UCSD-AML1 (cell line): Measurements from ENCODE around the gene ACY1.

Experiments used
- DNase-seq: peaks from one replicate; lab custom pipeline; 2025; ENCODE audit not compliant: unreplicated experiment; lab: John Stamatoyannopoulos, UW

Gene ACY1

DNA sequence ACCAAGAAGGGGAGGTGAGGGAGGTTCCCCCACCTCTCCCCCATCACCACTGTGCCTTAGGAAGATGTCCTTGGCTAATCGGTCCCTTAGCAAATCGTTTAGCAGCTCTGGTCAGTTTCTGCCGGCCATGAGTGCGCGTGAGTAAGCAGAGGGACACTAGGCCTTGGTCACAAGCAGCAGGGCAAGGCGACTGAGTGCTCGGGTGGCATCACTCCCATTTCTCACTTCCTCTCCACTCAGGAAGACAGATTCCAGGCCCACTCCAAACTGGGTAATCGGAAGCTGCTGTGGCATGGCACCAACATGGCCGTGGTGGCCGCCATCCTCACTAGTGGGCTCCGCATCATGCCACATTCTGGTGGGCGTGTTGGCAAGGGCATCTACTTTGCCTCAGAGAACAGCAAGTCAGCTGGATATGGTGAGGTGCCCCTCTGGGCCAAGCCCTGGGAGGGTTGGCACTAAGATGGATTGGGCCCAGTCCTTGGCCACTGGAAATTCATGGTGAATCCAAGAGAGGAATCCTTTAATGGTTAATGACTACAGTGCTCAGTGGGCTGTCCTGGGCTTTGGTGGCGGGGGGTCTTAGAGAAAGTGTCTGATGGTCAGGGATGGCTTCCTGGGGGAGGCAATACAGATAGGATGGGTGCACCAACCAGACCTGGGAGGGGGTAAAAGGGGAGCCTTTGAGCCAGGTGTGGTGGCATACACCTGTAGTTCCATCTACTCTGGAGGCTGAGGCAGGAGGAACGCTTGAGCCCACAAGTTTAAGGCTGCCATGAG lies 37.2 kb upstream of the ACY1 start:
- DNase-seq, result no peak

DNA sequence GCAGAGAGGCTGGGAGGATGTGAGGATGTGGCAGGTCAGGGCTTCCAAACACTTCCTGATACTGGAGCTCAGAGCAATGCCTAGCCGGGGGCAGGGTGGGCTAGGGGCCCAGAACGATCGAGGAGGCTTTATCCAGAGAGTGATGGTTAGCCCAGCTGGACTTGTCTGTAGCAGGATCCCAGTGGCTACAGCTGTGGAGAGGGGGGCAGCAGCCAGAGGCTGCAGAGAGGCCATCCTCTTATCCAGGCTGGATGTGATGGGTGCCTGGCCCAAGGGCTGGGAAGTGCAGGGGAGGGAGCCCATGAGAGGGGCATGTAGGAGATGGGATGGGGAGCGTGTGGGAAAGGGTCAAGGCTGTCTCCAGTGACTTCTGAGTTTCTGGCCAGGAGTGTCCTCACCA lies 36.5 kb upstream of the ACY1 start:
- no peak for DNase-seq

DNA sequence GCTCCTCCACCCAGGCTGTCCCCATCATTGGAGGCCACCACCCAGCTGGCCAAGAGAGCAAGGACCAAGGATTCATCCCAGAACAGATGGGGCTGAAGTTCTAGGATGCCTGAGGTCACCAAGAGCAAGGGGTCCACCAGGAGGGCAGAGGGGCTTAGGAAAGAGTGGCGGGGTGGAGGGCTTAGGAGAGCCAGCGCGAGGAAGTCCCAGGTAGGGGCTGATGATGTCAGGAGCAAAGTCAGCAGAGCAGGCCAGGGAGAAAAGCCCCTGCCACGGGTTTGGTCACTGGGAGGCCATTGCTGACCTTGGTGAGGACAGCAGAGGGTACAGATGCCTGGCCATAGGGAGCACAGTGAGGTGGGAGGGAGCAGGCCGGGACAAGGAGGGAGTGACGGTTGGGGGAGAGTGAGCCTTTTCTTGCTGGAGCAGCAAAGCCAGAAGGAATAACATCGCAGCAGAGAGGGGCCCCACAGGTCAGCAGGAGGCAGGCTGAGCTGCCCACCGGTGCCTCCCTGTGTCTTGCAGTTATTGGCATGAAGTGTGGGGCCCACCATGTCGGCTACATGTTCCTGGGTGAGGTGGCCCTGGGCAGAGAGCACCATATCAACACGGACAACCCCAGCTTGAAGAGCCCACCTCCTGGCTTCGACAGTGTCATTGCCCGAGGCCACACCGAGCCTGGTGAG lies 36.0 kb upstream of the ACY1 start:
- DNase-seq, result no peak

DNA sequence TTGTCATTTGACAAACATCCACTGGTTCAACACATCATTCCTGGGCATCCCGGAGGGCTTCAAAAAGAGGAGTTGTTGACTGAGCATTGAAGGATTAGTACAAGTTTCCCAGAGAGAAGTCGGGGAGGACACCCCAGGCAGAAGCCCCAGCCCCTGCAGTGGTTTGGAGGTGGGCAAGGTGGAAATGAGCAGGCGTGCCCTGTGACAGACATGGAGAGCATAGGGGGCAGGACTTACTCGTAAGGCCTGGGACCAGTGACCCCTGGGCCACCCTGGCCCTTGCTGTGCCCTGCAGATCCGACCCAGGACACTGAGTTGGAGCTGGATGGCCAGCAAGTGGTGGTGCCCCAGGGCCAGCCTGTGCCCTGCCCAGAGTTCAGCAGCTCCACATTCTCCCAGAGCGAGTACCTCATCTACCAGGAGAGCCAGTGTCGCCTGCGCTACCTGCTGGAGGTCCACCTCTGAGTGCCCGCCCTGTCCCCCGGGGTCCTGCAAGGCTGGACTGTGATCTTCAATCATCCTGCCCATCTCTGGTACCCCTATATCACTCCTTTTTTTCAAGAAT lies 35.2 kb upstream of the ACY1 start:
- DNase-seq, result no peak

DNA sequence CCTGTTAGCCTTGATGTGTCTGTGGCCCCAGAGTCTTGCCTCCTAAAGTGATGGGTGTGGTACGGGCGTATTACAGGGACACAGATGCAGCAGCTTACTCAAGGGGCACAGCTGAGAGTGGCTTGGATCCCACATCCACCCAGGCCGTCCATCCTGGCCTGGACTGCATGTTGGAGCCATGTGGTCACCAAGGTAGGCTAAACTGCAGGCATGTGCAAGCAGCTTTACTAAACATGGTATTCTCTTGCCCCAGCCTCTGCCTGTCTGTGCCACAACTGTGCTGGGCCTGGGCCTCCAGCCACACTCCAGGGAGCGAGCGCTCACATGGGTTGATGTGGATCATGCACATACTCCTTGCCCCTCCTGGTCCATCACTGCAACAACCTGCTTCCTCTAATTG lies 34.2 kb upstream of the ACY1 start:
- no peak for DNase-seq

DNA sequence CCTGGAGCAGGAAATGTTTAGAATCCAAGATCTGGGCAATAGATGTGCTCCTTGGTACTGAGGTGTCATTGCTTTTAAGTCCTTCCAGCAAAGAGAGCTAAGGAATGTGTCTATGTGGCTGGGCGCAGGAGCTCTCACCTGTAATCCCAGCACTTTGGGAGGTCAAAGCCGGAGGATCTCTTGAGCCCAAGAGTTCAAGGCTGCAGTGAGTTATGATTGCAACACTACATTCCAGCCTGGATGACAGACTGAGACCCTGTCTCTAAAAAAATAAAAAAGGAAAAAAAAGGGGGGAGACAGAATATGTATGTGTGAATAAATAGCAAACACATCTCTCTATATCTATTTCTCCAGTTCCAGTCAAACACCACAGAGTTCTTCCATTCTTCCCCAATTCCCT lies 32.4 kb upstream of the ACY1 start:
- no peak for DNase-seq

DNA sequence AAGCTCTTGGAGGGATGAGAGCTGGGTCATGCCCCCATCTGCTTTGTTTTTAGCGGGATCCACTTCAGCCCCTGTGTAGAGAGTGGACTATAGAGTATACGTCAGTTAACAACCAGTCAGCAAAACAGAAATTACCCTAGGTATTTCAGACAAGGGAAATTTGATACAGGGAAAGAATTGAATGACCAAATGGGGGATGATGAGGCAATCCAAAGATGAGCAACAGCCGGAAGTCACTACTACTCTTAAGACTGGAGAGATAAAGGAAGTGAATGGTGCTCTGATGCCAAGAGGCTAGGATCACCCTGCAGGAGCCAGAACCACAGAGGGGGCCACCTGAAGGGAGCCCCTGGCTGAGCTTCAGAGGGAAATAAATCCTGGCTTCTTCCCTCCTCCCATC lies 29.9 kb upstream of the ACY1 start:
- no peak for DNase-seq

DNA sequence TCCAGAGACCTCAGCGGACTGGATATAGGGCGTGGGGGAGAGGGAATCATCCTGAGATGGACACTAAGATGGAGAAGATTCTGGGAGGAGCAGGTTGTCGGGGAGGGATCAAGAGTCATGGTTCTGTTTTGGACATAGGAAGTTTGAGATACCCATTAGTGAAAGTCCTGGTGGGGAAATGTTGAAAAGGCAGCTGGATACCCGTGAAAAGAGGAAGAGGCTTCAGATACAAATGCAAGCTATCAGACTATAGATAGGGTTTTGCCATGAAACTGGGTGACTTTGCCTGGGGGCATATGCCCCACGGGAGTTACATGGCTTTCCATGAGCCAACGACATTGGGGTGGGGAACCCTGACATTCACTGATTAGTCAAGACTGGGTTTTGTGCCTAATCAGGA lies 29.2 kb upstream of the ACY1 start:
- DNase-seq, result no peak

DNA sequence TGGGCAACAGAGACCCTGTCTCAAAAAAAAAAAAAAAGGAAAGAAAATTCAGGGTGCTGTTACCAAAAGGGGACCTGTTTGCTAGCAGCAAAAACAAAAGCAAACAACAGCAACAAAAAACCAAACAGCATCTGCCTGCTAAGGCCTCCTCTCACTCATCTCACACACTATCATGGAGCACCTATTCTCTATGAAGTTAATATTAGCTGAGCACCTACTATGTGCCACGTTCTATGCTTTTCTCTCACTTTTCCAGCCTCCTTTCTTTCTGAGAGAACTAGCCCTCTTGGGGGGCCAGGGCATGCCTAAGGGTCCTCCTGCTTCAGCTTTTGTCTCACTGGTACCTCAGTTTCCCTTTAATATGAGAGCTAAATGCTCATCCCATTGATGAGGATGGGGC lies 28.6 kb upstream of the ACY1 start:
- no peak for DNase-seq

DNA sequence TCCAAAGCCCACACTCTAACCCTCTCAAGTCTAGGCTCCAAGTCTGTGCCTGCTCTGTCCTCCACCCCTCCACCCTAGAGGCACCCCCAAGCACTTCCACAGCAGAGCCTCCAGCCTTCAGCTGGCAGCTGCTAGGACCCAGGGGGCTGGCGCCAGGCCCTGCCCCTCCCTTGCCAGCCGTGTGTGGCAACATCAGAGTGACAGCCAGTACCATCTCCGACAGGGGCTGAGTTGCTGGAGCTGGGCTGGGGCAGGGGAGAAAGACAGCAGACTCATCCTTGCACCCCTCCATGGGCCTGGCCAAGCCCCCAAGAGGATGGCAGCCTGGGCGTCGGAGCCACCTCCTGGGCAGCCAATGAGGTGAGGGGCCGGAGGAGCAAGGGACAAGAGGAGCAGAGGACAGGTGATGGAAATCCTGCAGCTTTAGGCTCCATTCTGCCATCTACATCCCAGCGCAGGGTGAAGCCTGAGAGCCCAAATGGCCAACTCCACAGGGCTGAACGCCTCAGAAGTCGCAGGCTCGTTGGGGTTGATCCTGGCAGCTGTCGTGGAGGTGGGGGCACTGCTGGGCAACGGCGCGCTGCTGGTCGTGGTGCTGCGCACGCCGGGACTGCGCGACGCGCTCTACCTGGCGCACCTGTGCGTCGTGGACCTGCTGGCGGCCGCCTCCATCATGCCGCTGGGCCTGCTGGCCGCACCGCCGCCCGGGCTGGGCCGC lies 28.0 kb upstream of the ACY1 start, which contains the start of gene GPR62:
Gene GPR62 (plus strand): TSS at position 207 of the 718 bp plus-strand sequence. CDS start 272 bp downstream, at position 479.
- DNase-seq, result no peak

DNA sequence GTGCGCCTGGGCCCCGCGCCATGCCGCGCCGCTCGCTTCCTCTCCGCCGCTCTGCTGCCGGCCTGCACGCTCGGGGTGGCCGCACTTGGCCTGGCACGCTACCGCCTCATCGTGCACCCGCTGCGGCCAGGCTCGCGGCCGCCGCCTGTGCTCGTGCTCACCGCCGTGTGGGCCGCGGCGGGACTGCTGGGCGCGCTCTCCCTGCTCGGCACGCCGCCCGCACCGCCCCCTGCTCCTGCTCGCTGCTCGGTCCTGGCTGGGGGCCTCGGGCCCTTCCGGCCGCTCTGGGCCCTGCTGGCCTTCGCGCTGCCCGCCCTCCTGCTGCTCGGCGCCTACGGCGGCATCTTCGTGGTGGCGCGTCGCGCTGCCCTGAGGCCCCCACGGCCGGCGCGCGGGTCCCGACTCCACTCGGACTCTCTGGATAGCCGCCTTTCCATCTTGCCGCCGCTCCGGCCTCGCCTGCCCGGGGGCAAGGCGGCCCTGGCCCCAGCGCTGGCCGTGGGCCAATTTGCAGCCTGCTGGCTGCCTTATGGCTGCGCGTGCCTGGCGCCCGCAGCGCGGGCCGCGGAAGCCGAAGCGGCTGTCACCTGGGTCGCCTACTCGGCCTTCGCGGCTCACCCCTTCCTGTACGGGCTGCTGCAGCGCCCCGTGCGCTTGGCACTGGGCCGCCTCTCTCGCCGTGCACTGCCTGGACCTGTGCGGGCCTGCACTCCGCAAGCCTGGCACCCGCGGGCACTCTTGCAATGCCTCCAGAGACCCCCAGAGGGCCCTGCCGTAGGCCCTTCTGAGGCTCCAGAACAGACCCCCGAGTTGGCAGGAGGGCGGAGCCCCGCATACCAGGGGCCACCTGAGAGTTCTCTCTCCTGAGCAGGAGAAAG lies 27.2 kb upstream of the ACY1 start:
- no peak for DNase-seq

DNA sequence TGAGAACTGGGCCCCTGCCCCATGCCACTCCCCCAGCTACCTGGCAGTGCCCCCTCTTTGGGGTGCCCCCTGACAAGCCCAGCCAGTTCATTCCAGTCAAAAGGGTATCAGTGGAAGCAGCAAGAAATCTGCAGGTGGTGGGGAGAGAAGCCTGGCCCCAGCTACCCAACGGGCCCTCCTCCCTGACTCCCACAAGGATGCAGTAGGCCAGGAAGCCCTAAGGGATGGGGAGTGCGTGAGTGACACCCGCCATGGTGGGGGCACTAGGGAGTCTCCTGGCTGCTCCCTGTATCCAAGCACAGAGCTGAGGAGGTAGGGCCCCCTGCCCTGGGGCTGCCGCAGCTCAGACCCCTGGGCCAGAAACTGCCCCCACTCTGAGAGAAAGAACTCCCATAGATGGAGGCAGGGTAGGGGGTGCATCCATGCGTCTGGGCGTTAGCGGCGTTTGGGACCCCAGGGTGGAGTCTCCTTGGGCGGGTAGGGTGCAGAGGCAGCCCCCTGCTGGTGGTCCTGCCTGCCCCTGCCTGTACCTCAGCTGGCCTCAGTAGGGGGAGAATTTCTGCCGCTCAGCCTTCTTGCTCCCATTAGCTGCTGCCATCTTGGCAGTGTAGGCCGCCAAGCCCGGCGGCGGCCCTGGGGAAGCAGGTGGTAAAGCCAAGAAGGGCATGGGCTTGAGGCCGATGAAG lies 25.7 kb upstream of the ACY1 start:
- no peak for DNase-seq

DNA sequence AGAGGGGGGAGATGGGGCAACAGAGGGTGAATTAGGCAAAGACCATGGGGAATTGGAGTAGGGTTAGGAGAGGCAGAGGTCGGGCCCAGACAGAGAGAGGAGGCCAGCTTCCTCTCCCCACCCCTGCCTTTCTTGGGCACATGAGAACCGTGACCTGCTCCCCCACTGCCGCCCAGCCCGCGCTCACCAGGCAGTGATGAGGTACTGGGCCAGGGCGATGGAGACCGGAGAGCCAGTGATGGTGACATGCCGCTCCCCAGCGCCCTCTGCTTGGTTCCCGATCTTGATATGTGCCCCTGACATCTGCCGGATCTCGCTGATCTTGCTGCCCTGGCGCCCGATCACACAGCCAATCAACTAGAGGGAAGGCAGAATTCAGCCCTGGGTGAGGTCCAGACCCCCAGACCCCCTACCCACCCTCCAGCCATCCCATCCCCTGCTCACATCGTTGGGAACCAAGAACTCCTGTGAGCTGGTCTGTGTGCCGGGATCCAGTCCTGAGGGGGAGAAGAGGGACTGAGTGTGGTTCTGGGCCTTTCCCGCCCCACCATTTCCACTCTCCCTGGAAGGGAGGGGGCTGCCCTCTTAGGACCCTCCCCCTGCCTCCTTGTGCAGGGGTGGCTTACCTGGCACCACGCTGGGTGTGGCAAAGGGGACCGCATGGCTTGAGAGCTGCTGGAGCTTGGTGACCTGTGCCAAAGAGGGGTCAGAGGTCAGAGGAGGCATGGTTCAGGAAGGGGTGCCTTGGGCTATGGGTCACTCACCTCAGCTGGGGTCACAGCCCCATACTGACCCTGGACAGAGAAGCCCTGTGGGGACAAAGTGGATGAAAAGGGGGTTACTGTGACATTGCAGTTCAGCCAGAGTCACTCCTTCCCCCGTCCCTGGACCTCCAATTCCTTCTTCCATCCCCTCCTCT lies 24.5 kb upstream of the ACY1 start:
- DNase-seq, result no peak

DNA sequence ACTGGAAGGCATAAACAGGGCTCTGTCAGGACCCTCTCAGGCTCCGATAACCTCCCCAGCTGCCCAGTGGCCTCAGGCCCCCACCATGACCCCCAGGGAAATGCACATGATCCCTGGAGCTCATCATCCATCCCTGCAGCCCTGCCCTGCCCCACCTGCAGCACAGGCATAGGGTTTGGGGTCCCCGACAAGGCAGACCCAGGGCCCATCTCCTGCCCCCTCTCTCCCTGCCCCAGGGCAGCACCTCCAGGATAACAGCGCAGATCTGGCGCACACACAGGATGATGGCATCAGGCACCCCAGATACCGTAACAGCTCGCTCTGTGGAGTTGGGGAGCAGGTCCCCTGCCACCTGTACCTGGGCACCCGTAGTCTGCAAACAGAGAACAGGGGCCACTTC lies 23.7 kb upstream of the ACY1 start:
- DNase-seq, result no peak

DNA sequence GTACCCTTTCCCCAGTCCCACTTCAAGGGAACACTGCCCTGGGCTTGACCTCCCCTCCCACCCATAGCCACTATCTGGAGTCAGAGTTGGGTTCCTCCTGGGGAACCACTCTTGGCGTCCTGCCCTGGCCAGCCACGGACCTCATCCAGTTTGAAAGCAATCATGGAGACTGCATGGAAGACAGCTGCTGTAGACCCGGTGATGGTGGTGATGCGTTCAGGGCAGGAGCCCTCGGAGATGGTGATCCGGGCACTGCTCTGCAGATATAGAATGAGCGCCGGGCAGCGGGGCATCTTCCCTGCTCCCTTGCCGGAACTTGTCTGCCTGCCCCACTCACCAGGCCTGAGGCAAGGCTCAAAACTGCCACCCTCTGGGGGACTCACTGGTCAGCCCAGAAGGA lies 22.9 kb upstream of the ACY1 start:
- DNase-seq, result no peak

DNA sequence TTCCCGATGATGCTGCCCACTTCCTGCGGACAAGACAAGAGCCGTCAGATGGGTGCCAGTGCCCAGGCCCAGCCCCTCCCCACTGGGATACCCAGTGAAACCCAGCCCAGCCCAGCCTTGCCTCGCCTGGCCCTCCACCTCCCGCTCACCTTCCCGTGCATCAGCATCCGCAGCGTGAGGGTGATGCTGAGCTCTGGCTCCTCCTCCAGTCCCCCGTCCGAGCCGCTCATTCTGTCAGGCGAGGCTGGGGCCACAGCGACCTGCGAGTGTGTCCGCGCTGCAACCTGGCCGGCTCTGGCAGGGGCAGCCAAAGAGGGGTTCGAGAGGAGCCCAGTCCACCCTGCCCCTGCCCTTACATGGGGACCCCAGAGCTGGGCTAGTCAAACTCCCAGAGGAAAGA lies 22.3 kb upstream of the ACY1 start:
- DNase-seq, result no peak

DNA sequence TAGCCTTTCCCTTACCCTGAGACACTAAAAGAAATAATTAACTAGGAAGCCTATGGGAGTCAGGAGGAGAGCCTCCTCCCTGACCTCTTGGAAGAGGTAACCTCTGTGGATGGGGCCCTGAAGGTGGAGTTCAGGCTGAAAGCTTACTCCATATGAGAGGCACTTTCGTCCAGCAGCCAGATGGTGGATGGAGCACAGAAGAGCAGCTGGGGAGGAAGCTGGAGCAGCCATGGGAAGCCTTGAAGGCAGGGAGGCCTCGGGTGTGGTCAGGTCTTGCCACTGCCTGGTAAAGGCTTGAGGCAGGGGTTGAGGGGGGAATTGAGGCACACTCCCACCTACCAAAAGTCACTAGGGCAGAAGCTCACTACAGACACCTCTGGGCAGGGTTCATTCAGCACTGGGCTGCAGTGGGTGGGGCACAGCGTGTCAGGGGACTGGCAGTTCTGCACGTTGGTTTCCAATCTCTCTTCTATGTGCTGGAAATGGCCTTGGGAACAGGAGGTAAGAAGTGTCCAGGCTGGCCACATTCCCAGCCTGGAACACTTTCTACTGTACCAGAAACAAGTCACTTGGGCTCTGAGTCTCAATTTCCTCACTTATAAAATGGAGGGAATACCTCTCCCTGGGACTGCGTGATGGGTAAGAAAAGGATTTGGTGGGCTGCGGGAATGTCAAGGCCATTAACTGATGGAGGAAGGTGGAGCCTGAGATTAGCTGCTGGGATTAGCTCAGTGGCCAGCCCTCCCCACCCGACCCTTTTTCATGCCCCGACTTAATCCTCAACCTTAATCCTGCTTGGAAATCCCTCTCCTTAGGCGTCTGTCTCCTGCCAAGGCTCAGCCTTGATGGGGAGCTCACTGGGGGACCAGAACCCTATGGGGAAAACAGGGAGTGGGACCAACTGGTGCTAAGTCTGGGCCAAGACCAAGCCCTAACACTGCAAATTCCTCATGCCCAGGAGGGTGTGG lies 21.4 kb upstream of the ACY1 start:
- no peak for DNase-seq
